ENCODE results near the gene CORO1C. TPM values are rescaled to one million over a fixed set of nuclear protein-coding genes. Genes with fewer than 3 reads are reported as not detected.

CORO1C gene
- total and polyA plus RNA-seq, 9 of the 15 experiments (the other 6 are each of a cell fraction or from before 2014, with no cell fraction given): 55.2 to 280 (median 150) TPM

GRCh38 chr12:108691998-108692808 is 39.1 kb downstream of the CORO1C start (continued):
- TF ChIP-seq PHTF2 (CRISPR knock-in tag; IDR thresholded peaks at IDR 0.05) (no peak), ARNT (IDR thresholded peaks at IDR 0.05) (no peak), HOXB6 (CRISPR knock-in tag; IDR thresholded peaks at IDR 0.05; ENCODE audit: borderline replicate concordance) (no peak), ZNF518B (CRISPR knock-in tag; IDR thresholded peaks at IDR 0.05) (no peak), BRD9 (IDR thresholded peaks at IDR 0.05; ENCODE audit: low read depth, partially characterized antibody) (no peak), NR2F6 (CRISPR knock-in tag; IDR thresholded peaks at IDR 0.05) (no peak), CEBPB (tag; IDR thresholded peaks at IDR 0.05) (peak; percentile 53; the same call in 1 of the 2 replicates), HLTF (IDR thresholded peaks at IDR 0.05) (no peak), NR2C1 (IDR thresholded peaks at IDR 0.05) (no peak), NR2C1 (tag; IDR thresholded peaks at IDR 0.05) (no peak; the same call in 1 of the 2 replicates), IRF2 (CRISPR knock-in tag; IDR thresholded peaks at IDR 0.05) (no peak), CAMTA2 (CRISPR knock-in tag; conservative IDR thresholded peaks at IDR 0.05) (no peak), ZNF707 (CRISPR knock-in tag; conservative IDR thresholded peaks at IDR 0.05) (no peak), ZNF586 (CRISPR knock-in tag; conservative IDR thresholded peaks at IDR 0.05) (no peak), NR1H2 (CRISPR knock-in tag; IDR thresholded peaks at IDR 0.05) (no peak), SRSF3 (IDR thresholded peaks at IDR 0.05; ENCODE audit: insufficient read depth, low read length) (no peak), FOXK1 (CRISPR knock-in tag; IDR thresholded peaks at IDR 0.05; ENCODE audit: borderline replicate concordance) (0 out of 2 replicates have a peak, but pooled peaks have one; percentile 53), SIRT6 (IDR thresholded peaks at IDR 0.05; ENCODE audit: low read depth, low read length) (no peak), TARDBP (IDR thresholded peaks at IDR 0.05) (no peak), NCOA2 (IDR thresholded peaks at IDR 0.05; ENCODE audit: partially characterized antibody in 2 of 2) (no peak), ZNF395 (CRISPR knock-in tag; IDR thresholded peaks at IDR 0.05) (no peak), ARID2 (IDR thresholded peaks at IDR 0.05) (no peak), ZNF124 (CRISPR knock-in tag; IDR thresholded peaks at IDR 0.05) (no peak), GATAD2A (IDR thresholded peaks at IDR 0.05) (no peak), MIER1 (IDR thresholded peaks at IDR 0.05; ENCODE audit: low read depth) (no peak), SP1 (CRISPR knock-in tag; IDR thresholded peaks at IDR 0.05) (no peak), ZNF778 (CRISPR knock-in tag; IDR thresholded peaks at IDR 0.05) (no peak), MXI1 (IDR thresholded peaks at IDR 0.05; ENCODE audit: low read depth, low read length) (no peak)
